GM12865 (cell line): ENCODE data around the gene CASP6.
A peak's percentile ranks its signal among the peaks of the same experiment; 100 is the strongest.

Source experiments
- DNase-seq: peaks from one replicate; pipeline ENCODE4 v3.0.0; 2010; ENCODE audit warnings: low read depth
- H3K4me3 ChIP-seq: 2 replicates; pipeline ENCODE4 v1.5.1; 2011; ENCODE audit warnings: mild to moderate bottlenecking, low read depth, low read length, control low read depth
- TF ChIP-seq, protein P1 (sequence below): IDR thresholded peaks from 2 replicates; pipeline ENCODE4 v1.5.1; 2011; ENCODE audit warnings: low read length, control low read depth, low read depth, inconsistent platforms; ENCODE audit not compliant: insufficient read depth; ENCODE audit errors: missing control alignments

The CASP6 gene

DNA sequence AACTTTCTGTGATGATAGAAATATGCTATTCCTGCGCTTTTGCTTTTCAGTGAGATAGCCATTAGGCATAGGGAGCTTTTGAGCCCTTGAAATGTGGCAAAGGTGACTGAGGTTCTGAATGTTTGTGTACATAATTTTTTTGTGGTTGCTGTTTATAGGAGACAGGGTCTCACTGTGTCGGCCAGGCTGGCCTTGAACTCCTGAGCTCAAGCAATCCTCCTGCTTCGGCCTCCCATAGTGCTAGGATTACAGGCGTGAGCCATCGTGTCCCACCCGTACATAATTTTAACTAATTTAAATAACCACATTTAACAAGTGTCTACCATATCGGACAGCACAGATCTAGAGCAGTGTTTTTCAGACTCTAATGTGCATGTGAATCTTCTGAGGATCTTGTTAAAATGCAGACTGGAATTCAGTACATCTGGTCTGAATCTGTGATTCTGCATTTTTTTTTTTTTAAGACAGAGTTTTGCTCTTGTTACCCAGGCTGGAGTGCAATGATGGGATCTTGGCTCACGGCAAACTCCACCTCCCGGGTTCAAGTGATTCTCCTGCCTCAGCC lies 45.3 kb downstream of the CASP6 start:
- H3K4me3 ChIP-seq = no peak overlapping the region
- TF ChIP-seq, protein P1, sequence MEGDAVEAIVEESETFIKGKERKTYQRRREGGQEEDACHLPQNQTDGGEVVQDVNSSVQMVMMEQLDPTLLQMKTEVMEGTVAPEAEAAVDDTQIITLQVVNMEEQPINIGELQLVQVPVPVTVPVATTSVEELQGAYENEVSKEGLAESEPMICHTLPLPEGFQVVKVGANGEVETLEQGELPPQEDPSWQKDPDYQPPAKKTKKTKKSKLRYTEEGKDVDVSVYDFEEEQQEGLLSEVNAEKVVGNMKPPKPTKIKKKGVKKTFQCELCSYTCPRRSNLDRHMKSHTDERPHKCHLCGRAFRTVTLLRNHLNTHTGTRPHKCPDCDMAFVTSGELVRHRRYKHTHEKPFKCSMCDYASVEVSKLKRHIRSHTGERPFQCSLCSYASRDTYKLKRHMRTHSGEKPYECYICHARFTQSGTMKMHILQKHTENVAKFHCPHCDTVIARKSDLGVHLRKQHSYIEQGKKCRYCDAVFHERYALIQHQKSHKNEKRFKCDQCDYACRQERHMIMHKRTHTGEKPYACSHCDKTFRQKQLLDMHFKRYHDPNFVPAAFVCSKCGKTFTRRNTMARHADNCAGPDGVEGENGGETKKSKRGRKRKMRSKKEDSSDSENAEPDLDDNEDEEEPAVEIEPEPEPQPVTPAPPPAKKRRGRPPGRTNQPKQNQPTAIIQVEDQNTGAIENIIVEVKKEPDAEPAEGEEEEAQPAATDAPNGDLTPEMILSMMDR = no peak
- no peak for DNase-seq

DNA sequence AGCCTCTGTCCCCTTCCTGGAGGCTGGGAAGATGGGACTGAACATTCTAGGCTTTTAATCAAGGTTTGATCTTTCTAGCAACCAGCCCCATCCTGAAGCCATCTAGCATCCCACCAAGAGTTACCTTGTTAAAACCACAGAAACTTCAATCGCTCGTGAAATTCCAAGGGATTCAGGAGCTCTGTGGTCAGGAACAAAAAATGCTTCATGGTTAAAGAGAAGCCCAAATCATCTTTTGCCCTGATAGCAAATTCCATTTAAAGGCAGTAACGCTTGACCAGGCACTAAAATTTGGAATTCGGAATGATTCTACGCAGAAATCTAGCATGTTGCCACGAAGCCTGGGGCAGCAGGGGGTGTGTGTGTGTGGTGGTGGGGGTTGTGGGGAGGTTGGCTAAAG lies 47.8 kb downstream of the CASP6 start:
- no peak overlapping the region for H3K4me3 ChIP-seq
- DNase-seq = no peak
- TF ChIP-seq, protein P1 = no peak

- DNase-seq = peak; percentile 88
- no peak overlapping the region for H3K4me3 ChIP-seq
- TF ChIP-seq, protein P1 = no peak
Observed at GRCh38 chr4:109649872-109650271, 53.4 kb downstream of the CASP6 start.

DNA sequence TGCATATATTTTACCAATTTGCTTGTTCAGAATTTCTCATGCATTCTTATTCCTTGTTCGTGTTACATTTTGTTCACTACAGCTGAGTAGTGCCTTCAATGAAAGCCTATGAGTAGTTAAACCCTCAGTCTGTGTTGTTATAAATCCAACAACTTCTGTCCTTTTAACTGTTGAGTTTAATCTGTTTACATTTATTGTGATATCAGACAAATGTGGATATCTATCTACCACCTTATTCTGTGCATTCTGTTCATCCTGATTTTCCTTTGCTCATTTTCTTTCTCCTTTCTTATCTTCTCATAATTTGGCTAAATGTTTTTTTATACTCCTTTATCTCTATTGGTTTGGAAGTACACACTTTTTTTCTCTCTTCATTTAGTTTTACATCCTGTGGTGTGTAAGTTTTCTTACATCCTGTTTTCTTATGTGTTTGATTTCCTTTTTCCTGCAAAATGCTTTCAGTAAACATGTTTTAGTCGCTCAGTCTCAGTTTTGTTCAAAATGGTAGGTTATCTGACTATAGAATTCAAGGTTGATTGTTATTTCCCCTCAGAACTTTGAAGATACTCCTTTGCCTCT lies 54.2 kb downstream of the CASP6 start:
- H3K4me3 ChIP-seq = no peak overlapping the region
- peak; percentile 21 for DNase-seq
- TF ChIP-seq, protein P1 = no peak

GRCh38 chr4:109648266-109648996 lies 54.8 kb downstream of the CASP6 start:
- no peak overlapping the region for H3K4me3 ChIP-seq
- DNase-seq = peak; percentile 70
- TF ChIP-seq, protein P1 = no peak

GRCh38 chr4:109645874-109646710 lies 57.2 kb downstream of the CASP6 start:
- no peak for DNase-seq
- TF ChIP-seq, protein P1 = no peak
- no peak overlapping the region for H3K4me3 ChIP-seq
